ENCODE data around the gene STAC2.
A peak's percentile ranks its signal among the peaks of the same experiment; 100 is the strongest.

Gene STAC2

GRCh38 chr17:39239640-39240314, 14.0 kb upstream of the STAC2 start:
- Histone ChIP-seq H3K9me3 (replicated peaks; ENCODE audit: insufficient read depth, low read length) (no peaks in the 10 kb centered on the region), H3K27ac (ENCODE audit: low read length) (no peak overlapping the region), H3K27me3 (replicated peaks; ENCODE audit: insufficient read depth, low read length) (no peaks in the 10 kb centered on the region), H3K9me2 (replicated peaks; ENCODE audit: insufficient read depth, low read length) (no peaks in the 10 kb centered on the region), H4K20me1 (ENCODE audit: insufficient read depth, low read length) (no peaks in the 10 kb centered on the region), H3K79me2 (ENCODE audit: low read length) (no peaks in the 10 kb centered on the region), H3K4me2 (ENCODE audit: low read depth, low read length) (peak overlapping the region; percentile 35; the same call in 1 of the 2 replicates), H3K4me1 (ENCODE audit: low read length) (0 out of 2 replicates have a peak, but pooled peaks cover 4% of the 10 kb centered on the region), H3K9ac (ENCODE audit: low read length) (no peak overlapping the region), H3K36me3 (replicated peaks; ENCODE audit: insufficient read depth, low read length) (no peaks in the 10 kb centered on the region), H2AFZ (ENCODE audit: low read length) (peak overlapping the region; percentile 39), H3F3A (ENCODE audit: insufficient read depth, low read length) (no peaks in the 10 kb centered on the region), H3K4me3 (ENCODE audit: low read length) (no peak overlapping the region)
- no peak for TF ChIP-seq EZH2 (optimal IDR thresholded peaks at IDR 0.05; ENCODE audit: low read depth, low read length)
- peak; percentile 86 for TF ChIP-seq CTCF (IDR thresholded peaks at IDR 0.05; ENCODE audit: low read length)
- peak; percentile 84 for DNase-seq

GRCh38 chr17:39238311-39238972, 12.7 kb upstream of the STAC2 start:
- H3K4me3 ChIP-seq (ENCODE audit: low read length): no peak overlapping the region
- H2AFZ ChIP-seq (ENCODE audit: low read length): no peak overlapping the region
- no peaks in the 10 kb centered on the region for H3K9me2 ChIP-seq (replicated peaks; ENCODE audit: insufficient read depth, low read length)
- TF ChIP-seq CTCF (IDR thresholded peaks at IDR 0.05; ENCODE audit: low read length) (no peak), EZH2phosphoT487 (IDR thresholded peaks at IDR 0.05; ENCODE audit: low read length) (no peak), EZH2 (optimal IDR thresholded peaks at IDR 0.05; ENCODE audit: low read depth, low read length) (no peak)
- no peaks in the 10 kb centered on the region for H3K27me3 ChIP-seq (replicated peaks; ENCODE audit: insufficient read depth, low read length)
- H3K36me3 ChIP-seq (replicated peaks; ENCODE audit: insufficient read depth, low read length): no peaks in the 10 kb centered on the region
- H3K4me1 ChIP-seq (ENCODE audit: low read length): 0 out of 2 replicates have a peak, but pooled peaks cover 4% of the 10 kb centered on the region
- H4K20me1 ChIP-seq (ENCODE audit: insufficient read depth, low read length): no peaks in the 10 kb centered on the region
- no peak for DNase-seq
- H3K9ac ChIP-seq (ENCODE audit: low read length): no peak overlapping the region
- no peak overlapping the region for H3K4me2 ChIP-seq (ENCODE audit: low read depth, low read length)
- H3K79me2 ChIP-seq (ENCODE audit: low read length): no peaks in the 10 kb centered on the region
- no peak overlapping the region for H3K27ac ChIP-seq (ENCODE audit: low read length)
- no peaks in the 10 kb centered on the region for H3F3A ChIP-seq (ENCODE audit: insufficient read depth, low read length)
- no peaks in the 10 kb centered on the region for H3K9me3 ChIP-seq (replicated peaks; ENCODE audit: insufficient read depth, low read length)

GRCh38 chr17:39237586-39237985, 11.8 kb upstream of the STAC2 start:
- DNase-seq: no peak
- H3K9ac ChIP-seq (ENCODE audit: low read length): no peak overlapping the region
- no peaks in the 10 kb centered on the region for H4K20me1 ChIP-seq (ENCODE audit: insufficient read depth, low read length)
- 0 out of 2 replicates have a peak, but pooled peaks cover 4% of the 10 kb centered on the region for H3K4me1 ChIP-seq (ENCODE audit: low read length)
- H3K9me3 ChIP-seq (replicated peaks; ENCODE audit: insufficient read depth, low read length): no peaks in the 10 kb centered on the region
- TF ChIP-seq EZH2phosphoT487 (IDR thresholded peaks at IDR 0.05; ENCODE audit: low read length) (no peak), EZH2 (optimal IDR thresholded peaks at IDR 0.05; ENCODE audit: low read depth, low read length) (no peak), CTCF (IDR thresholded peaks at IDR 0.05; ENCODE audit: low read length) (no peak)
- no peak overlapping the region for H2AFZ ChIP-seq (ENCODE audit: low read length)
- no peaks in the 10 kb centered on the region for H3F3A ChIP-seq (ENCODE audit: insufficient read depth, low read length)
- no peaks in the 10 kb centered on the region for H3K9me2 ChIP-seq (replicated peaks; ENCODE audit: insufficient read depth, low read length)
- no peak overlapping the region for H3K4me3 ChIP-seq (ENCODE audit: low read length)
- no peaks in the 10 kb centered on the region for H3K36me3 ChIP-seq (replicated peaks; ENCODE audit: insufficient read depth, low read length)
- no peaks in the 10 kb centered on the region for H3K79me2 ChIP-seq (ENCODE audit: low read length)
- H3K27me3 ChIP-seq (replicated peaks; ENCODE audit: insufficient read depth, low read length): peaks cover 5% of the 10 kb centered on the region; the same call in 1 of the 2 replicates
- H3K4me2 ChIP-seq (ENCODE audit: low read depth, low read length): no peak overlapping the region
- H3K27ac ChIP-seq (ENCODE audit: low read length): no peak overlapping the region

All from MM.1S (cell line).